Esophagus muscularis mucosa (tissue), 3 donors: ENCODE results near the gene RPS6KA5.

ENCODE experiments used
- CTCF ChIP-seq, 3 experiments: fragments of 200-600 bp in 2 of 3; fragments of 450-650 bp in 1 of 3; sonication (generic) in 2 of 3; IDR thresholded peaks; one replicate each; pipeline ENCODE4 v1.5.1; 2017 to 2019; ENCODE audit warnings: antibody characterized with exemption in 3 of 3, mild to moderate bottlenecking in 2 of 3, moderate library complexity in 1 of 3
- POLR2A ChIP-seq: fragments of 450-650 bp; IDR thresholded peaks from one replicate; pipeline ENCODE4 v1.6.1; 2017; ENCODE audit warnings: antibody characterized with exemption, moderate library complexity, mild to moderate bottlenecking, low read depth
- POLR2AphosphoS5 ChIP-seq, 2 donors: sonication (generic); formaldehyde crosslinking; IDR thresholded peaks; one replicate each; pipeline ENCODE4 v1.6.1; 2017; ENCODE audit warnings: antibody characterized with exemption in 2 of 2

GRCh38 chr14:91075553-91075952, 15.1 kb upstream of the RPS6KA5 start:
- no peak for TF ChIP-seq POLR2AphosphoS5 (IDR thresholded peaks at IDR 0.05)
- TF ChIP-seq POLR2A, result no peak
- TF ChIP-seq CTCF (IDR thresholded peaks at IDR 0.05), result no peak
